Stomach (tissue), 4 donors: ENCODE data around the gene GDPD3.

ENCODE experiments used
- CTCF ChIP-seq, 7 experiments: fragments of 450-650 bp in 4 of 7; fragments of 200-600 bp in 3 of 7; sonication (generic) in 3 of 7; IDR thresholded peaks; one replicate each; pipeline ENCODE4 v1.5.1; 2016 to 2019; ENCODE audit warnings: antibody characterized with exemption in 7 of 7, control low read depth in 2 of 7, mild to moderate bottlenecking in 1 of 7
- POLR2A ChIP-seq, 4 donors: fragments of 450-650 bp; IDR thresholded peaks; one replicate each; pipeline ENCODE4 v1.6.1; 2016; ENCODE audit warnings: antibody characterized with exemption in 4 of 4, control low read depth in 2 of 4, mild to moderate bottlenecking in 1 of 4, moderate library complexity in 1 of 4

- TF ChIP-seq CTCF (IDR thresholded peaks at IDR 0.05) (no peak), POLR2A (IDR thresholded peaks at IDR 0.05) (no peak)
Measured at GRCh38 chr16:30088237-30088831, 25.0 kb downstream of the GDPD3 start.
